Liver (tissue), 9 donors: Measurements from ENCODE around the gene ALDH3A1. TPM values are rescaled to one million over a fixed set of nuclear protein-coding genes. Genes with fewer than 3 reads are reported as not detected.

Experiments
- DNase-seq: peaks from one replicate; pipeline ENCODE4 v3.0.0-alpha.2; 2017; ENCODE audit warnings: low spot score
- H3K27ac ChIP-seq, 2 donors: one replicate each; pipeline ENCODE4 v1.7.0; 2013; ENCODE audit warnings: inconsistent platforms in 2 of 2, low read length in 2 of 2, control low read depth in 1 of 2, low read depth in 1 of 2, mild to moderate bottlenecking in 1 of 2
- H3K27me3 ChIP-seq, 4 donors: one replicate each; pipeline versions ENCODE4 v1.6.1 to v1.7.0; 2013; ENCODE audit warnings: low read length in 3 of 4, inconsistent platforms in 1 of 4, mild to moderate bottlenecking in 1 of 4, moderate library complexity in 1 of 4; ENCODE audit not compliant: control insufficient read depth in 4 of 4, insufficient read depth in 4 of 4
- H3K36me3 ChIP-seq, 4 donors: one replicate each; pipeline versions ENCODE4 v1.6.1 to v1.7.0; 2013; ENCODE audit warnings: low read length in 3 of 4, mild to moderate bottlenecking in 3 of 4, low read depth in 1 of 4, moderate library complexity in 1 of 4; ENCODE audit not compliant: control insufficient read depth in 4 of 4, insufficient read depth in 3 of 4
- H3K4me1 ChIP-seq, 4 donors: one replicate each; pipeline versions ENCODE4 v1.6.1 to v1.7.0; 2013; ENCODE audit warnings: low read length in 3 of 4, mild to moderate bottlenecking in 3 of 4, moderate library complexity in 1 of 4; ENCODE audit not compliant: control insufficient read depth in 4 of 4, insufficient read depth in 4 of 4
- H3K4me3 ChIP-seq, 3 donors: one replicate each; pipeline versions ENCODE4 v1.6.1 to v1.7.0; 2013; ENCODE audit warnings: low read length in 3 of 3, control low read depth in 1 of 3, low read depth in 1 of 3, mild to moderate bottlenecking in 1 of 3
- H3K9ac ChIP-seq, 2 donors: one replicate each; pipeline ENCODE4 v1.7.0; 2013; ENCODE audit warnings: low read length in 2 of 2, mild to moderate bottlenecking in 2 of 2, moderate library complexity in 2 of 2, control low read depth in 1 of 2, low read depth in 1 of 2
- H3K9me3 ChIP-seq, 4 donors: one replicate each; pipeline versions ENCODE4 v1.6.1 to v1.7.0; 2013; ENCODE audit warnings: low read length in 3 of 4; ENCODE audit not compliant: control insufficient read depth in 4 of 4
- EGR1 ChIP-seq, 2 donors: IDR thresholded peaks; 2 replicates each; pipeline ENCODE4 v1.6.1; 2016 to 2018; ENCODE audit warnings: antibody characterized with exemption in 2 of 2, low read depth in 2 of 2
- FOXA2 ChIP-seq: IDR thresholded peaks from 2 replicates; pipeline ENCODE4 v1.6.1; 2016; ENCODE audit warnings: antibody characterized with exemption
- GABPA ChIP-seq, 2 donors: IDR thresholded peaks in 1 of 2; conservative IDR thresholded peaks in 1 of 2; 2 replicates each; pipeline ENCODE4 v1.6.1; 2016; ENCODE audit warnings: antibody characterized with exemption in 2 of 2, mild to moderate bottlenecking in 1 of 2, moderate library complexity in 1 of 2
- HNF4A ChIP-seq, 2 donors: conservative IDR thresholded peaks; 2 replicates each; pipeline ENCODE4 v1.6.1; 2016; ENCODE audit warnings: antibody characterized with exemption in 2 of 2, mild to moderate bottlenecking in 2 of 2
- HNF4G ChIP-seq: IDR thresholded peaks from 2 replicates; pipeline ENCODE4 v1.6.1; 2016; ENCODE audit warnings: antibody characterized with exemption
- JUND ChIP-seq, 2 donors: IDR thresholded peaks; 2 replicates each; pipeline ENCODE4 v1.6.1; 2016; ENCODE audit warnings: antibody characterized with exemption in 2 of 2
- NR2F2 ChIP-seq: IDR thresholded peaks from 2 replicates; pipeline ENCODE4 v1.6.1; 2016; ENCODE audit warnings: antibody characterized with exemption
- RAD21 ChIP-seq, 2 donors: IDR thresholded peaks; 2 replicates each; pipeline ENCODE4 v1.6.1; 2016; ENCODE audit warnings: antibody characterized with exemption in 2 of 2, mild to moderate bottlenecking in 2 of 2
- RXRA ChIP-seq, 2 donors: IDR thresholded peaks; 2 replicates each; pipeline ENCODE4 v1.6.1; 2017 to 2018; ENCODE audit warnings: antibody characterized with exemption in 2 of 2, mild to moderate bottlenecking in 1 of 2
- YY1 ChIP-seq: IDR thresholded peaks from 2 replicates; pipeline ENCODE4 v1.6.1; 2016; ENCODE audit warnings: antibody characterized with exemption, mild to moderate bottlenecking
- WGBS: extraction: QIAGEN DNeasy Blood & Tissue Kit; methylation state at CpG from one replicate; pipeline ENCODE4 v1.1.7; 2013; 5-methylcytosine and 5-hydroxymethylcytosine counted together
- polyA plus RNA-seq, 2 donors: library from polyadenylated mRNA; stranded (reverse) in 1 of 2; unstranded in 1 of 2; fragments of 200-250 nt in 1 of 2; fragments of >200 nt in 1 of 2; fragmentation: Nextera tagmentation in 1 of 2; extraction: Ambion mirVana in 1 of 2; gene quantifications; one replicate each; pipeline versions ENCODE4 v1.2.1 to v1.2.3, GENCODE V29; 2013 to 2015
- total RNA-seq, 2 donors: library from RNA; depleted of rRNA; stranded (reverse); fragments of >200 nt; gene quantifications; one replicate each; pipeline ENCODE4 v1.2.3, GENCODE V29; 2014
- TF ChIP-seq, protein P1 (sequence below): IDR thresholded peaks from 2 replicates; pipeline ENCODE4 v1.6.1; 2016; ENCODE audit warnings: antibody characterized with exemption
- TF ChIP-seq, protein P2 (sequence below): IDR thresholded peaks from 2 replicates; pipeline ENCODE4 v1.6.1; 2016; ENCODE audit warnings: antibody characterized with exemption
- TF ChIP-seq, protein P3 (sequence below): IDR thresholded peaks from 2 replicates; pipeline ENCODE4 v1.6.1; 2016; ENCODE audit warnings: antibody characterized with exemption, mild to moderate bottlenecking
- TF ChIP-seq, protein P4 (sequence below): fragments of 150-350 bp; IDR thresholded peaks from 2 replicates; pipeline ENCODE4 v1.5.1; 2017; ENCODE audit warnings: improper control_type of control experiment, low read depth, low read length; ENCODE audit not compliant: missing input control
- donor health status: healthy.
- donor health status: healthy.
- donor health status: healthy.
- donor health status: healthy.
- donor health status: healthy.

ALDH3A1 gene
- total and polyA plus RNA-seq, 4 donors = 0.09 to 3.2 (median 0.22) TPM

DNA sequence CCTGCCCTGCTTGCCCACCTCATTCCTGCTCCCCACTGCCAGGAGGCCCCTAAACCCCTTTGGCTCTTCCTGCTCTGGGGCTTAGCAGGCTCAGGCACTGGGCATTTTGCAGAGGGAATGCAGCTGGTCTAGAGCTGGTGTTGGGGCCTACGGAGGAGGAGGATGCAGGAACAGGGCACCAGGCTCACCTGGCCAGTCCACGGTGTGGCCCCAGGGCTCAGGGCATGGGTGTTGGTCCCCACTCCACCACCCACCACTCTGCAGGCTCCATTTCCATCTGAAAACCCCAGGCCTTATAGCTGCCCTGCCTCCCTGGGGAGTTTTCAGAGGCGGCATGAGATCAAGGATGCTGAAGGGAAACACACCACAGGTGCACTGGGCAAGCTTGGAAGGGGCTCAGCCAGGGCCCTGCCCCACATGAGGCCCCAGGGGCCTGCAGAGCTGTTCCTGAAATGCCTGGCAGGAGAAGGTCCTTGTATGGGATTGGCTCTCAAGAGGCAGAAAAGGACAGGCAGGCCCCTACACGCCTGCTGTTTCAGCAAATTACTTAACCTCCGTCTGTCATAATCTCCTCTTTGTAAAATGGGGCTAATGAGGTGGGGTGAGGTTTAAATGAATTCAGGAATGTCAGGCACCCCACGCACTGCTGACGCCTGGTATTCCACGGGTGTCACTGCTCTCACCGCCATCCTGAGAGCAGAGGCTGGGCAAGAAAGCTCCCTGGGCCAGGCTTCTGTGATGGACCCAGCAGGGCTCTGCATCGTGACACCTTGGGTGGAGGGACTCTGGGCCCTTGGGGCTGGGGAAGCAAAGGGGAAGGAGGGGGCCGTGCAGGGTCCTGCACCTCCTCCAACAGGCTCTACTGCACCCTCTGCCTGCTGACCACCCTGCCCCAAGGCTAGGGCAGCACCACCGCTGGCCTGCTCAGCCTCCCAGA lies 41.0 kb downstream of the ALDH3A1 start:
- 91% methylated on average over 12 of the region's 12 CpGs for WGBS
- H3K27me3 ChIP-seq = no peaks in the 10 kb centered on the region

More for the DNA sequence above, 41.0 kb downstream of the ALDH3A1 start:
- Histone ChIP-seq H3K4me3 (no peak overlapping the region), H3K27ac (no peak overlapping the region), H3K36me3 (no peaks in the 10 kb centered on the region), H3K4me1 (peaks cover 0 to 4% (median 0%) of the 10 kb centered on the region in 4 donors), H3K9me3 (no peaks in the 10 kb centered on the region), H3K9ac (no peak overlapping the region)
- TF ChIP-seq HNF4G = no peak
- no peak for TF ChIP-seq RAD21 (IDR thresholded peaks at IDR 0.05)
- TF ChIP-seq, protein P1, sequence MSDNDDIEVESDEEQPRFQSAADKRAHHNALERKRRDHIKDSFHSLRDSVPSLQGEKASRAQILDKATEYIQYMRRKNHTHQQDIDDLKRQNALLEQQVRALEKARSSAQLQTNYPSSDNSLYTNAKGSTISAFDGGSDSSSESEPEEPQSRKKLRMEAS = no peak
- TF ChIP-seq, protein P2, sequence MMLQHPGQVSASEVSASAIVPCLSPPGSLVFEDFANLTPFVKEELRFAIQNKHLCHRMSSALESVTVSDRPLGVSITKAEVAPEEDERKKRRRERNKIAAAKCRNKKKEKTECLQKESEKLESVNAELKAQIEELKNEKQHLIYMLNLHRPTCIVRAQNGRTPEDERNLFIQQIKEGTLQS = no peak
- TF ChIP-seq, protein P3, sequence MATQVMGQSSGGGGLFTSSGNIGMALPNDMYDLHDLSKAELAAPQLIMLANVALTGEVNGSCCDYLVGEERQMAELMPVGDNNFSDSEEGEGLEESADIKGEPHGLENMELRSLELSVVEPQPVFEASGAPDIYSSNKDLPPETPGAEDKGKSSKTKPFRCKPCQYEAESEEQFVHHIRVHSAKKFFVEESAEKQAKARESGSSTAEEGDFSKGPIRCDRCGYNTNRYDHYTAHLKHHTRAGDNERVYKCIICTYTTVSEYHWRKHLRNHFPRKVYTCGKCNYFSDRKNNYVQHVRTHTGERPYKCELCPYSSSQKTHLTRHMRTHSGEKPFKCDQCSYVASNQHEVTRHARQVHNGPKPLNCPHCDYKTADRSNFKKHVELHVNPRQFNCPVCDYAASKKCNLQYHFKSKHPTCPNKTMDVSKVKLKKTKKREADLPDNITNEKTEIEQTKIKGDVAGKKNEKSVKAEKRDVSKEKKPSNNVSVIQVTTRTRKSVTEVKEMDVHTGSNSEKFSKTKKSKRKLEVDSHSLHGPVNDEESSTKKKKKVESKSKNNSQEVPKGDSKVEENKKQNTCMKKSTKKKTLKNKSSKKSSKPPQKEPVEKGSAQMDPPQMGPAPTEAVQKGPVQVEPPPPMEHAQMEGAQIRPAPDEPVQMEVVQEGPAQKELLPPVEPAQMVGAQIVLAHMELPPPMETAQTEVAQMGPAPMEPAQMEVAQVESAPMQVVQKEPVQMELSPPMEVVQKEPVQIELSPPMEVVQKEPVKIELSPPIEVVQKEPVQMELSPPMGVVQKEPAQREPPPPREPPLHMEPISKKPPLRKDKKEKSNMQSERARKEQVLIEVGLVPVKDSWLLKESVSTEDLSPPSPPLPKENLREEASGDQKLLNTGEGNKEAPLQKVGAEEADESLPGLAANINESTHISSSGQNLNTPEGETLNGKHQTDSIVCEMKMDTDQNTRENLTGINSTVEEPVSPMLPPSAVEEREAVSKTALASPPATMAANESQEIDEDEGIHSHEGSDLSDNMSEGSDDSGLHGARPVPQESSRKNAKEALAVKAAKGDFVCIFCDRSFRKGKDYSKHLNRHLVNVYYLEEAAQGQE = no peak
- TF ChIP-seq NR2F2 = no peak
- TF ChIP-seq HNF4A (conservative IDR thresholded peaks at IDR 0.05) = no peak
- no peak for TF ChIP-seq GABPA (IDR thresholded peaks at IDR 0.05 in 1 of 2, conservative IDR thresholded peaks at IDR 0.05 in 1 of 2)
- TF ChIP-seq RXRA (IDR thresholded peaks at IDR 0.05) = no peak
- no peak for TF ChIP-seq EGR1 (IDR thresholded peaks at IDR 0.05; ENCODE audit: low read depth in 2 of 2)
- TF ChIP-seq JUND (IDR thresholded peaks at IDR 0.05) = no peak
- no peak for TF ChIP-seq YY1
- TF ChIP-seq, protein P4, sequence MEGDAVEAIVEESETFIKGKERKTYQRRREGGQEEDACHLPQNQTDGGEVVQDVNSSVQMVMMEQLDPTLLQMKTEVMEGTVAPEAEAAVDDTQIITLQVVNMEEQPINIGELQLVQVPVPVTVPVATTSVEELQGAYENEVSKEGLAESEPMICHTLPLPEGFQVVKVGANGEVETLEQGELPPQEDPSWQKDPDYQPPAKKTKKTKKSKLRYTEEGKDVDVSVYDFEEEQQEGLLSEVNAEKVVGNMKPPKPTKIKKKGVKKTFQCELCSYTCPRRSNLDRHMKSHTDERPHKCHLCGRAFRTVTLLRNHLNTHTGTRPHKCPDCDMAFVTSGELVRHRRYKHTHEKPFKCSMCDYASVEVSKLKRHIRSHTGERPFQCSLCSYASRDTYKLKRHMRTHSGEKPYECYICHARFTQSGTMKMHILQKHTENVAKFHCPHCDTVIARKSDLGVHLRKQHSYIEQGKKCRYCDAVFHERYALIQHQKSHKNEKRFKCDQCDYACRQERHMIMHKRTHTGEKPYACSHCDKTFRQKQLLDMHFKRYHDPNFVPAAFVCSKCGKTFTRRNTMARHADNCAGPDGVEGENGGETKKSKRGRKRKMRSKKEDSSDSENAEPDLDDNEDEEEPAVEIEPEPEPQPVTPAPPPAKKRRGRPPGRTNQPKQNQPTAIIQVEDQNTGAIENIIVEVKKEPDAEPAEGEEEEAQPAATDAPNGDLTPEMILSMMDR = no peak
- no peak for TF ChIP-seq FOXA2
- no peak for DNase-seq
